ENCODE measurements around the gene CFTR. TPM values are rescaled to one million over a fixed set of nuclear protein-coding genes. Genes with fewer than 3 reads are reported as not detected.

Gene CFTR
- total and polyA plus RNA-seq, 2 donors: 0.28 to 0.34 TPM

DNA sequence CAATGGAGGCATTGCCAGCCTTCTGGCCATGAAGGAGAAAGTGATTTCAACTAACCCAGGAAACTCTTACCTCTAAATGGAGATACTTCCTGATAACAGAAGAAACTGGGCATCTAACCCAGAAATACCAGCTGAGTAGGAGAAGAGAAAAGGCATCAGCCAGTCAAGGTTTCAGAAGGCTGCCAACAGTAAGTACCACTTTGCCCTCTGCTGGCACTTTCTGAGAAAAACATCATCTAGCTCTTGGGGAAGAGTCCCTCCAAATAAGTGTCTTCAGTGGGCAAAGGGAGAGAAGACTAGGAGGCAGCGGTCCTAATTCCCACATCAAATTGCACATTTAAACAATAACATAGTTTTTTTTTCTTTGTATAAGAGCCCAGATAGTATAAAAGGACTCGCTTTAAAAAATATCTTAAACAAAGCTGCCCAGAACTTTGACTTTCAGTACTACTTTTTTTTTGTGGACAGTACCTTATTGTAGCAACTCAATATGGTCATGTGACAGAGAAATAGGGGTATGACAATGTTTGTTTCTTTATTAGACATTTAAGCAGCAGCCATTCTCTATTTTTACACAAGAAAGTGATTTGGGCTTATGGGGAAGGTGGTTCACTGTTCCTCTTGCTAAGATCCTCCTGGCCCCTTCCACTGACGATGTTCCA is 236.1 kb downstream of the CFTR start:
- H3K27ac ChIP-seq (ENCODE audit: low read depth in 1 of 2, low read length in 1 of 2): no peak overlapping the region
- H3K36me3 ChIP-seq (ENCODE audit: control insufficient read depth in 2 of 2, insufficient read depth in 2 of 2, low read length in 1 of 2): no peaks in the 10 kb centered on the region
- H3K9me3 ChIP-seq (ENCODE audit: control insufficient read depth in 2 of 2, insufficient read depth in 1 of 2, low read length in 1 of 2): no peaks in the 10 kb centered on the region
- H3K4me1 ChIP-seq (ENCODE audit: control insufficient read depth in 2 of 2, insufficient read depth in 2 of 2, low read length in 2 of 2): peaks cover 0 to 8% of the 10 kb centered on the region in 2 donors
- H3K27me3 ChIP-seq (ENCODE audit: control insufficient read depth in 2 of 2, insufficient read depth in 1 of 2, low read length in 1 of 2): no peaks in the 10 kb centered on the region
- 81% methylated on average over 3 of the region's 3 CpGs for WGBS
- peak in 8 of 9 donors; percentile 35 to 75 (median 46) for DNase-seq (ENCODE audit: low read depth in 6 of 9, low spot score in 9 of 9)
- no peak overlapping the region for H3K4me3 ChIP-seq (ENCODE audit: low read length in 2 of 2)

DNA sequence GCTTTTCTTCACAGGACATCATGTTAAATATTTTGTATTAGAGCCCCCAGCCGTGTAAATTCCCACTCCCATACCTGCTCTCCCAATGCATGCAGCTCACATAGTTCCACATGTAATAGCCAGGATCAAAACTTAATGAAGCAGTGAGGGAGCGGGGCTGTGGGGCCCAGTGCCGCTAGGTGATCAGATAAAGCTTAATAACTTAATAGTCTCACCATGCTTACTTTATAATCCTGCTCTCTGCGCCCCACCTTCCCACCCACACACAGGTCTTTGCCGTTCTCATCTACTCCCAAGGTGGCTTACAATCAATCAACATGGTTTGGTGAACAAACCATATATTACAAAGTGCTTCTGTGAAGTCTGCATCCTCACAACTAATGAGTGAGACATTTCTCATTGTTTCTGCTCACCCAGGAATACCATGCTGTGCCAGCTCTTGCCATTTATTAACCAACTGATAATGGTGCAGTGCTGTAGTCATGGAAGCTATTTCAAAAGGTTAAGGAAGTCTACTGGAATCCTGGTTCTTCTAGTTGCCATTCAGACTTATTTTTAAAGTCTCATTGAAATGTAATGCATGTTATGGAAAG is 237.0 kb downstream of the CFTR start:
- Histone ChIP-seq H3K4me1 (ENCODE audit: control insufficient read depth in 2 of 2, insufficient read depth in 2 of 2, low read length in 2 of 2) (peaks cover 0 to 8% of the 10 kb centered on the region in 2 donors), H3K27me3 (ENCODE audit: control insufficient read depth in 2 of 2, insufficient read depth in 1 of 2, low read length in 1 of 2) (no peaks in the 10 kb centered on the region), H3K27ac (ENCODE audit: low read depth in 1 of 2, low read length in 1 of 2) (no peak overlapping the region), H3K4me3 (ENCODE audit: low read length in 2 of 2) (no peak overlapping the region), H3K36me3 (ENCODE audit: control insufficient read depth in 2 of 2, insufficient read depth in 2 of 2, low read length in 1 of 2) (no peaks in the 10 kb centered on the region), H3K9me3 (ENCODE audit: control insufficient read depth in 2 of 2, insufficient read depth in 1 of 2, low read length in 1 of 2) (no peaks in the 10 kb centered on the region)
- DNase-seq (ENCODE audit: low read depth in 6 of 9, low spot score in 9 of 9): no peak
- 98% methylated on average over 4 of the region's 5 CpGs for WGBS

DNA sequence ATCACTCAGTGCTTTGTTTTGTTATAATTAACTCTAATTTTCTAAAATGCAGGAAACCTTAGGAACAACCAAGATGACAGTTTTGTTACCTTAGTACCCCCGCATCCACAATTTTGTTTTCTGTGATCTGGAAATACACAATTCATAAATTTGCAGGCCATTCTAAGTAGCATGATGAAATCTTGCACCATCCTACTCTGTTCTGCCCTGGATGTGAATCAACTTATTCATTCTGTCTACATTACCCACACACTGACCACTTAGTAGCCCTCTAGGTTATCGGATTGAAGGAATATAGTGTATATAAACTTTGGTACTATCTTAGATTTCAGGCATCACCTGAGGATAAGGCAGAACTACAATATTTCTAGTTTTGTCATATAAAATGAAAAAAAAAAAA is 237.5 kb downstream of the CFTR start:
- Histone ChIP-seq H3K27me3 (ENCODE audit: control insufficient read depth in 2 of 2, insufficient read depth in 1 of 2, low read length in 1 of 2) (no peaks in the 10 kb centered on the region), H3K4me3 (ENCODE audit: low read length in 2 of 2) (no peak overlapping the region), H3K4me1 (ENCODE audit: control insufficient read depth in 2 of 2, insufficient read depth in 2 of 2, low read length in 2 of 2) (peaks cover 0 to 8% of the 10 kb centered on the region in 2 donors), H3K9me3 (ENCODE audit: control insufficient read depth in 2 of 2, insufficient read depth in 1 of 2, low read length in 1 of 2) (no peaks in the 10 kb centered on the region), H3K36me3 (ENCODE audit: control insufficient read depth in 2 of 2, insufficient read depth in 2 of 2, low read length in 1 of 2) (no peaks in the 10 kb centered on the region), H3K27ac (ENCODE audit: low read depth in 1 of 2, low read length in 1 of 2) (no peak overlapping the region)
- 97% methylated on average over 2 of the region's 2 CpGs for WGBS
- no peak for DNase-seq (ENCODE audit: low read depth in 6 of 9, low spot score in 9 of 9)

Other genes with a start within 250 kb of the CFTR start
- gene WNT2, start 157.0 kb upstream of the CFTR start, total RNA-seq: 0.24 TPM
- gene WNT2, start 157.0 kb upstream of the CFTR start, polyA plus RNA-seq: 0.14 TPM
- not detected for gene ASZ1, start 52.5 kb upstream of the CFTR start, total RNA-seq
- 0.09 TPM for gene ASZ1, start 52.5 kb upstream of the CFTR start, polyA plus RNA-seq

All from thymus (tissue), 11 donors.